GM12878 (cell line): ENCODE measurements around the gene ABI1. TPM values are rescaled to one million over a fixed set of nuclear protein-coding genes. Genes with fewer than 3 reads are reported as not detected.

Experiments used
- ATAC-seq: fragments of 200-7000 bp; cut with Tn5 transposase; 3 replicates; pipeline ENCODE4 v1.9.1; 2020; ENCODE audit warnings: mild to moderate bottlenecking, moderate library complexity
- BruUV-seq: library from RNA; stranded (reverse); fragments of 400-500 nt; replicated peaks from 2 replicates; lab custom pipeline; 2021; lab: Mats Ljungman, UMichigan
- CTCF ChIA-PET: fragments of 300-600 bp; sonication (Branson Sonifier 250); formaldehyde crosslinking; extraction: SDS; loops from one replicate; lab custom pipeline; 2021; ENCODE audit warnings: inconsistent platforms; lab: Yijun Ruan, JAX
- POLR2A ChIA-PET: fragments of 350-600 bp; formaldehyde crosslinking; extraction: SDS; loops from one replicate; lab custom pipeline; 2021; ENCODE audit warnings: inconsistent platforms; lab: Charles Lee
- RAD21 ChIA-PET: fragments of 300-600 bp; sonication (Branson Sonifier 250); formaldehyde crosslinking; loops from one replicate; lab custom pipeline; 2023; ENCODE audit warnings: antibody characterized with exemption; ENCODE audit not compliant: unreplicated experiment; lab: Charles Lee
- SMC1A ChIA-PET: fragments of 300-600 bp; sonication (Branson Sonifier 250); formaldehyde crosslinking; loops from one replicate; lab custom pipeline; 2023; ENCODE audit not compliant: unreplicated experiment, uncharacterized antibody; lab: Charles Lee
- DNase-seq: peaks from one replicate; pipeline ENCODE4 v3.0.0-alpha.2; 2011; ENCODE audit warnings: low read depth, low spot score
- FAIRE-seq: peaks from 3 replicates; lab custom pipeline; 2011; peaks lifted over from hg19 to GRCh38; lab: Jason Lieb, UNC
- H2AFZ ChIP-seq: 2 replicates; pipeline ENCODE4 v1.6.0; 2011; ENCODE audit warnings: low read depth, low read length, control low read depth; ENCODE audit not compliant: control insufficient read depth
- H3K27ac ChIP-seq: 2 replicates; pipeline ENCODE4 v1.5.1; 2011; ENCODE audit warnings: control low read depth; ENCODE audit not compliant: control insufficient read depth, insufficient read depth
- H3K27me3 ChIP-seq, 2 experiments: replicated peaks in 1 of 2; 2 replicates each; pipeline versions ENCODE4 v1.6.0 to v1.6.1; 2011; ENCODE audit warnings: low read length in 1 of 2; ENCODE audit not compliant: control insufficient read depth in 2 of 2, insufficient read depth in 2 of 2
- H3K36me3 ChIP-seq, 2 experiments: 2 replicates each; pipeline ENCODE4 v1.5.1; 2011; ENCODE audit warnings: low read length in 1 of 2; ENCODE audit not compliant: control insufficient read depth in 2 of 2, insufficient read depth in 2 of 2
- H3K4me1 ChIP-seq: 2 replicates; pipeline ENCODE4 v1.6.1; 2011; ENCODE audit warnings: mild to moderate bottlenecking, low read length, moderate library complexity, mixed read lengths; ENCODE audit not compliant: control insufficient read depth, insufficient read depth
- H3K4me2 ChIP-seq: 2 replicates; pipeline ENCODE4 v1.6.0; 2011; ENCODE audit warnings: control low read depth; ENCODE audit not compliant: control insufficient read depth, insufficient read depth
- H3K4me3 ChIP-seq: fragments of 200-600 bp; sonication (generic); 2 replicates; pipeline ENCODE4 v1.5.1; 2016
- H3K79me2 ChIP-seq: 2 replicates; pipeline ENCODE4 v1.6.0; 2011; ENCODE audit warnings: low read length; ENCODE audit not compliant: control insufficient read depth, insufficient read depth
- H3K9ac ChIP-seq: 2 replicates; pipeline ENCODE4 v1.8.0; 2011; ENCODE audit warnings: low read length, control low read depth, mixed read lengths; ENCODE audit not compliant: control insufficient read depth, insufficient read depth
- H3K9me3 ChIP-seq: replicated peaks from 3 replicates; pipeline ENCODE4 v1.5.1; 2011; ENCODE audit warnings: mild to moderate bottlenecking, low read length; ENCODE audit not compliant: control insufficient read depth, insufficient read depth
- H4K20me1 ChIP-seq: 2 replicates; pipeline ENCODE4 v1.6.0; 2011; ENCODE audit not compliant: control insufficient read depth, insufficient read depth
- ASH2L ChIP-seq: fragments of 300-600, 200-600 bp; sonication (generic); IDR thresholded peaks from 2 replicates; pipeline ENCODE4 v1.6.1; 2017; ENCODE audit warnings: low read depth, mild to moderate bottlenecking, borderline replicate concordance
- BCL11A ChIP-seq: IDR thresholded peaks from 2 replicates; pipeline ENCODE4 v1.6.1; 2011; ENCODE audit warnings: low read depth, low read length
- BHLHE40 ChIP-seq, 2 experiments: fragments of 450-650 bp in 1 of 2; IDR thresholded peaks; 2 replicates each; pipeline ENCODE4 v1.6.1; 2011 to 2017; ENCODE audit warnings: low read depth in 2 of 2, borderline replicate concordance in 1 of 2, improper control_type of control experiment in 1 of 2, low read length in 1 of 2, mild to moderate bottlenecking in 1 of 2
- CBX5 ChIP-seq: sonication (generic); IDR thresholded peaks from 2 replicates; pipeline ENCODE4 v1.6.1; 2016; ENCODE audit warnings: low read depth, moderate library complexity, mild to moderate bottlenecking, inconsistent platforms
- CHD1 ChIP-seq: IDR thresholded peaks from 2 replicates; pipeline ENCODE4 v1.6.1; 2012; ENCODE audit warnings: low read depth, low read length, improper control_type of control experiment
- CHD2 ChIP-seq: IDR thresholded peaks from 2 replicates; pipeline ENCODE4 v1.6.1; 2011; ENCODE audit warnings: low read depth, low read length, improper control_type of control experiment, borderline replicate concordance
- CHD4 ChIP-seq: fragments of 200-600 bp; sonication (generic); IDR thresholded peaks from 2 replicates; pipeline ENCODE4 v1.6.1; 2016; ENCODE audit warnings: mild to moderate bottlenecking
- EED ChIP-seq: sonication (generic); IDR thresholded peaks from 2 replicates; pipeline ENCODE4 v1.6.1; 2016; ENCODE audit warnings: antibody characterized with exemption, low read depth
- EZH2 ChIP-seq: IDR thresholded peaks from 2 replicates; pipeline ENCODE4 v1.6.1; 2012; ENCODE audit warnings: low read depth, mild to moderate bottlenecking, control low read depth, inconsistent platforms, low read length, borderline replicate concordance; ENCODE audit not compliant: control insufficient read depth
- HCFC1 ChIP-seq: fragments of 150-350 bp; IDR thresholded peaks from 2 replicates; pipeline ENCODE4 v1.6.1; 2014; ENCODE audit warnings: low read length
- HDAC2 ChIP-seq: fragments of 200-600 bp; sonication (generic); IDR thresholded peaks from 2 replicates; pipeline ENCODE4 v1.6.1; 2017
- HDAC6 ChIP-seq: fragments of 200-600 bp; sonication (generic); IDR thresholded peaks from one replicate; pipeline ENCODE4 v1.8.0; 2017; ENCODE audit warnings: antibody characterized with exemption; ENCODE audit not compliant: unreplicated experiment
- HDGF ChIP-seq: fragments of 450-650 bp; IDR thresholded peaks from 2 replicates; pipeline ENCODE4 v1.6.1; 2016; ENCODE audit warnings: antibody characterized with exemption
- KDM1A ChIP-seq: fragments of 200-600 bp; sonication (generic); IDR thresholded peaks from 2 replicates; pipeline ENCODE4 v1.6.1; 2016; ENCODE audit warnings: borderline replicate concordance
- RELA ChIP-seq: fragments of 450-650 bp; IDR thresholded peaks from 2 replicates; pipeline ENCODE4 v1.8.0; 2014; ENCODE audit warnings: borderline replicate concordance; ENCODE audit not compliant: partially characterized antibody
- SKIL ChIP-seq: fragments of 450-650 bp; IDR thresholded peaks from 2 replicates; pipeline ENCODE4 v1.6.1; 2017; ENCODE audit warnings: mild to moderate bottlenecking, low read depth, inconsistent platforms; ENCODE audit not compliant: poor library complexity, severe bottlenecking
- SP1 ChIP-seq: IDR thresholded peaks from one replicate; pipeline ENCODE4 v1.6.1; 2011; ENCODE audit warnings: low read depth, low read length
- SPI1 ChIP-seq: IDR thresholded peaks from 2 replicates; pipeline ENCODE4 v1.6.1; 2011; ENCODE audit warnings: low read depth, mild to moderate bottlenecking, low read length, moderate library complexity, borderline replicate concordance; ENCODE audit not compliant: insufficient read depth
- TAF1 ChIP-seq: IDR thresholded peaks from 2 replicates; pipeline ENCODE4 v1.6.1; 2011; ENCODE audit warnings: mild to moderate bottlenecking, low read depth, low read length, borderline replicate concordance
- ZNF24 ChIP-seq: fragments of 450-650 bp; IDR thresholded peaks from 2 replicates; pipeline ENCODE4 v1.6.1; 2017; ENCODE audit warnings: antibody characterized with exemption, mild to moderate bottlenecking
- WGBS: methylation state at CpG from one replicate; pipeline ENCODE4 v1.1.6; 2016; ENCODE audit warnings: low lambda C conversion rate; ENCODE audit not compliant: insufficient replicate concordance, insufficient coverage; ENCODE audit errors: missing lambda C conversion rate; 5-methylcytosine and 5-hydroxymethylcytosine counted together
- in situ Hi-C: fragments of 300-500 bp; cut with MboI; formaldehyde crosslinking; loops from 9 replicates; pipeline ENCODE4 v1.14.3; 2018; ENCODE audit warnings: mixed read lengths
- intact Hi-C: fragments of 100-400 bp; cut with micrococcal nuclease; formaldehyde crosslinking; loops from one replicate; pipeline ENCODE4 v1.14.2; 2022; ENCODE audit not compliant: unreplicated experiment
- polyA plus RNA-seq, 11 experiments: library from polyadenylated mRNA; depleted of rRNA in 4 of 11; unstranded in 6 of 11; stranded (reverse) in 5 of 11; fragments of >200 nt; fragmentation: Nextera tagmentation in 4 of 11; fragmentation: Illumina TruSeq in 1 of 11; extraction: Ambion mirVana in 4 of 11; extraction: Trizol in 1 of 11; gene quantifications; 1 replicate in 1 of 11; 2 replicates in 10 of 11; pipeline versions ENCODE4 v1.2.1 to v1.2.3, GENCODE V29; 2011 to 2016; ENCODE audit warnings: inconsistent platforms in 2 of 11, missing spikeins in 2 of 11, low read depth in 1 of 11
- total RNA-seq, 4 experiments: library from RNA; depleted of rRNA in 3 of 4; stranded (reverse); fragments of >200 nt in 3 of 4; fragmentation: Illumina TruSeq in 1 of 4; extraction: Trizol in 1 of 4; gene quantifications; 2 replicates each; pipeline versions ENCODE4 v1.2.1 to v1.2.3, GENCODE V29; 2013 to 2021
- TF ChIP-seq, protein P1 (sequence below): IDR thresholded peaks from 2 replicates; pipeline ENCODE4 v1.6.1; 2012; ENCODE audit warnings: low read length, inconsistent platforms

Gene ABI1
- total and polyA plus RNA-seq, 10 of the 15 experiments (the other 5 are each of a cell fraction or from before 2014, with no cell fraction given) = 31.2 to 73.2 (median 50.7) TPM

- TF ChIP-seq EZH2 = no peak
- no peak for TF ChIP-seq ZNF24
- no peak for TF ChIP-seq HDAC2
These were observed 101.8 kb downstream of the ABI1 start (continued) for GRCh38 chr10:26759008-26759407.

DNA sequence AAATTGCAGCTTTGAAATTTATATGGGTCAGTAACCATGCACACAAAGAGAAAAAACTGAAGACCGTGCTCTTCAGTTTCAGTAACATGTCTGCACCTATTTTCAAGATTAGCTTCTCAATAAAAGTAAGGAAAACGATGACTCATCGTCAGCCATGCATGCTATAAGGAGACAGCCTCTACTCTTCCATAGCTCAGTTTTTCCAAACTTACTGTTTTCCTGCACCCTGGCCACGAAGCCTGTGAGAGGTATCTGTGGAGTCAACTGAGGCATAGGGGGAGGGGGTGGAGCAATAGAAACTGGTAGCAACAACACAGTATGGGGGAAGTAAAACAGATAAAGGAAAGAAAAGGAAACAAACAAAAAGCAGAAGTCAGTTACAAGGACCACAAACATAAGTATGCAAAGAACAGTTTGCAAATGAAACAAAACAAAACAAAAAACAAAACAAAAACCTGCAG, 105.3 kb downstream of the ABI1 start:
- SMC1A ChIA-PET = interaction anchor here (0.8 to 3.4 kb wide), 18 partner anchors 9 to 252 kb away, joined by 3 to 20 read pairs (median 4); no protein-coding TSS in a partner anchor
- RAD21 ChIA-PET = interaction anchor here (0.7 to 2.1 kb wide), 9 partner anchors 10 to 125 kb away, joined by 3 to 9 read pairs (median 6); no protein-coding TSS in a partner anchor
- H3K9ac ChIP-seq = no peak overlapping the region
- peaks cover 0 to 16% of the 10 kb centered on the region in 2 experiments; a peak in 1 of 4 replicates for H3K36me3 ChIP-seq
- H2AFZ ChIP-seq = peak overlapping the region; percentile 24; the same call in 1 of the 2 replicates
- FAIRE-seq (peak; percentile 85), ATAC-seq (peak; percentile 98), DNase-seq (peak; percentile 67)
- H4K20me1 ChIP-seq = no peaks in the 10 kb centered on the region
- 0% methylated on average over 4 of the region's 4 CpGs for WGBS
- in situ Hi-C loops (no loop called here), intact Hi-C loops (loop anchor here (5.0 kb wide), 1 partner anchor 102 kb away; no protein-coding TSS in a partner anchor)
- peak overlapping the region; percentile 55; the same call in 1 of the 2 replicates for H3K4me3 ChIP-seq
- CTCF ChIA-PET = interaction anchor here (0.7 to 3.6 kb wide), 11 partner anchors 15 to 126 kb away, joined by 3 to 21 read pairs (median 5); no protein-coding TSS in a partner anchor
- H3K27me3 ChIP-seq = no peaks in the 10 kb centered on the region
- BruUV-seq = no TSS peak
- no peaks in the 10 kb centered on the region for H3K9me3 ChIP-seq
- peaks cover 2% of the 10 kb centered on the region for H3K79me2 ChIP-seq
- H3K4me1 ChIP-seq = peaks cover 9% of the 10 kb centered on the region; the same call in 1 of the 2 replicates
- POLR2A ChIA-PET = interaction anchor here (0.5 to 3.2 kb wide), 6 partner anchors 9 to 101 kb away, joined by 3 to 15 read pairs (median 4); no protein-coding TSS in a partner anchor
- peak overlapping the region; percentile 49 for H3K27ac ChIP-seq
- H3K4me2 ChIP-seq = peak overlapping the region; percentile 84
- TF ChIP-seq ASH2L = no peak
- TF ChIP-seq SP1 = no peak
- TF ChIP-seq CBX5 = no peak
- no peak for TF ChIP-seq TAF1
- peak; percentile 59 for TF ChIP-seq SKIL
- TF ChIP-seq EED = peak; percentile 43; the same call in 1 of the 2 replicates
- 0 out of 2 replicates have a peak, but pooled peaks have one; percentile 18 for TF ChIP-seq BCL11A
- peak; percentile 91; the same call in 1 of the 2 replicates for TF ChIP-seq SPI1
- 0 out of 2 replicates have a peak, but pooled peaks have one; percentile 62 for TF ChIP-seq HDGF
- TF ChIP-seq CHD2 = peak; percentile 47; the same call in 1 of the 2 replicates
- TF ChIP-seq CHD1 = no peak
- TF ChIP-seq, protein P1, sequence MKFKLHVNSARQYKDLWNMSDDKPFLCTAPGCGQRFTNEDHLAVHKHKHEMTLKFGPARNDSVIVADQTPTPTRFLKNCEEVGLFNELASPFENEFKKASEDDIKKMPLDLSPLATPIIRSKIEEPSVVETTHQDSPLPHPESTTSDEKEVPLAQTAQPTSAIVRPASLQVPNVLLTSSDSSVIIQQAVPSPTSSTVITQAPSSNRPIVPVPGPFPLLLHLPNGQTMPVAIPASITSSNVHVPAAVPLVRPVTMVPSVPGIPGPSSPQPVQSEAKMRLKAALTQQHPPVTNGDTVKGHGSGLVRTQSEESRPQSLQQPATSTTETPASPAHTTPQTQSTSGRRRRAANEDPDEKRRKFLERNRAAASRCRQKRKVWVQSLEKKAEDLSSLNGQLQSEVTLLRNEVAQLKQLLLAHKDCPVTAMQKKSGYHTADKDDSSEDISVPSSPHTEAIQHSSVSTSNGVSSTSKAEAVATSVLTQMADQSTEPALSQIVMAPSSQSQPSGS = peak; percentile 59
- TF ChIP-seq CHD4 = no peak
- no peak for TF ChIP-seq HCFC1
- TF ChIP-seq HDAC6 = no peak
- TF ChIP-seq RELA = no peak
- no peak for TF ChIP-seq KDM1A
- TF ChIP-seq BHLHE40 (IDR thresholded peaks at IDR 0.05; ENCODE audit: borderline replicate concordance in 1 of 2, low read depth in 2 of 2, low read length in 1 of 2) = 0 out of 4 replicates have a peak, but pooled peaks of 1 of the 2 experiments have one; percentile 4
